Omental fat pad (tissue), 4 donors: ENCODE results near the gene SLIRP. TPM values are rescaled to one million over a fixed set of nuclear protein-coding genes. Genes with fewer than 3 reads are reported as not detected.
"Not testable (repeated sequence)": the region's sequence is repeated elsewhere in the genome, so short reads cannot be mapped to it uniquely, and the experiment has no call there.

Experiments used
- ATAC-seq: fragments of 150-250 bp; one replicate; pipeline ENCODE4 v1.9.1; 2016; ENCODE audit warnings: mild to moderate bottlenecking, moderate library complexity; ENCODE audit not compliant: low FRiP score
- DNase-seq: peaks from one replicate; pipeline ENCODE4 v3.0.0-alpha.2; 2019; ENCODE audit warnings: low spot score
- total RNA-seq, 4 donors: library from RNA; depleted of rRNA; stranded (reverse); fragments of >200 nt; gene quantifications; one replicate each; pipeline ENCODE4 v1.1.0, GENCODE V29; 2016
- TF ChIP-seq, protein P1 (sequence below), 3 donors: fragments of 450-650 bp; IDR thresholded peaks; one replicate each; pipeline ENCODE4 v1.5.1; 2016 to 2017; ENCODE audit warnings: antibody characterized with exemption in 3 of 3, mild to moderate bottlenecking in 3 of 3, moderate library complexity in 2 of 3

Gene SLIRP
- total RNA-seq, 4 donors from 2014 or later: 117 to 155 (median 140) TPM

DNA sequence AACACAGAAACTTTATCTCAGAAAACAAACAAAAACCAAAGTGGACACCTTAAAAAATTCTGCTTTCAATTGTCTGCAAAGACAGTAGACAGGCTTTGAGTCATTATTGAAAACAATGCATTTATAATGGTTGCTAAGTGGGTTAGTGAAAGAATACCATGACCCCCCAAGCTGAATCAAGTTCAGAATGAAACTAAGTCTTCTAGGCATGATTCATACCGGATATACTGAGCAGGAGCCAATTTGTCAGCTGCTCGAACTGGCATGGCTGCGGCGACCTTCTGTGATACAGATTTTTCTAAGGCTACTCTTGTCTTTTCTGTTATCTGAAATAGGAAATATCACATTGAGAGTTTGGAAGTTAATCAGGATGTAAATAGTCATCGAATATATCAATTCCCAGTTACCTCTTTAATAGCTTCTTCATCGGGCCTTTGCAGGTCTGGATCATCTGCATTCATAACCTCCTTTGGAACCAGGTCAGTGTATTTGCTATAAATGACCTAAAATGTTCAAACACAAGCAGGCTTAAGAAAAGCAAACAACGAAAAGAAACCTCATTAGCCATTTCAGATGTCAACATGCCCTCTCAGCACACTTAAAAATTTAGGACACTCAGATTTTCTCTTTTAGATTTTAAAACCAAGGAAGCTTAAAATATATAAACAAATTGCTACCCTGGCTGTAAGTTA is 30.8 kb downstream of the SLIRP start:
- no peak for DNase-seq
- no peak for ATAC-seq
- TF ChIP-seq, protein P1, sequence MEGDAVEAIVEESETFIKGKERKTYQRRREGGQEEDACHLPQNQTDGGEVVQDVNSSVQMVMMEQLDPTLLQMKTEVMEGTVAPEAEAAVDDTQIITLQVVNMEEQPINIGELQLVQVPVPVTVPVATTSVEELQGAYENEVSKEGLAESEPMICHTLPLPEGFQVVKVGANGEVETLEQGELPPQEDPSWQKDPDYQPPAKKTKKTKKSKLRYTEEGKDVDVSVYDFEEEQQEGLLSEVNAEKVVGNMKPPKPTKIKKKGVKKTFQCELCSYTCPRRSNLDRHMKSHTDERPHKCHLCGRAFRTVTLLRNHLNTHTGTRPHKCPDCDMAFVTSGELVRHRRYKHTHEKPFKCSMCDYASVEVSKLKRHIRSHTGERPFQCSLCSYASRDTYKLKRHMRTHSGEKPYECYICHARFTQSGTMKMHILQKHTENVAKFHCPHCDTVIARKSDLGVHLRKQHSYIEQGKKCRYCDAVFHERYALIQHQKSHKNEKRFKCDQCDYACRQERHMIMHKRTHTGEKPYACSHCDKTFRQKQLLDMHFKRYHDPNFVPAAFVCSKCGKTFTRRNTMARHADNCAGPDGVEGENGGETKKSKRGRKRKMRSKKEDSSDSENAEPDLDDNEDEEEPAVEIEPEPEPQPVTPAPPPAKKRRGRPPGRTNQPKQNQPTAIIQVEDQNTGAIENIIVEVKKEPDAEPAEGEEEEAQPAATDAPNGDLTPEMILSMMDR (IDR thresholded peaks at IDR 0.05): no peak

DNA sequence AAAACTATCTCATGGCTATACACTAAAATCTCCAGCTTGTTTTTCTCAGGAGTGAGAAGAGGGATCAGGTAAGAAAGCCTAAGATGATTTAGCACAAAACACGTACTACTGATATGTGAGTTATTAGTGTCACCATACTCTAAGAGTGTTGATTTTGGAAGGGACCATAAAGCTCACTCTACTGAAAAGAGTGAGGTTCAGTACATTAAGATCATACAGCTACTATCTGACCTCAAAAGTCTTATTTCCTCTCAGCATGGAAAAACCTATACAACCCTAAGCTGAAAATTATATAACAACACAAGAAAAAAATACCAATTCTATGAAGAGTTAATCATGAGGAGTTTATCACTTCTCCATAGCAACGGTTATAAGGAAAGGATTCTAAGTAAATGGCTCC is 33.5 kb downstream of the SLIRP start:
- no peak for DNase-seq
- TF ChIP-seq, protein P1 (IDR thresholded peaks at IDR 0.05): no peak

DNA sequence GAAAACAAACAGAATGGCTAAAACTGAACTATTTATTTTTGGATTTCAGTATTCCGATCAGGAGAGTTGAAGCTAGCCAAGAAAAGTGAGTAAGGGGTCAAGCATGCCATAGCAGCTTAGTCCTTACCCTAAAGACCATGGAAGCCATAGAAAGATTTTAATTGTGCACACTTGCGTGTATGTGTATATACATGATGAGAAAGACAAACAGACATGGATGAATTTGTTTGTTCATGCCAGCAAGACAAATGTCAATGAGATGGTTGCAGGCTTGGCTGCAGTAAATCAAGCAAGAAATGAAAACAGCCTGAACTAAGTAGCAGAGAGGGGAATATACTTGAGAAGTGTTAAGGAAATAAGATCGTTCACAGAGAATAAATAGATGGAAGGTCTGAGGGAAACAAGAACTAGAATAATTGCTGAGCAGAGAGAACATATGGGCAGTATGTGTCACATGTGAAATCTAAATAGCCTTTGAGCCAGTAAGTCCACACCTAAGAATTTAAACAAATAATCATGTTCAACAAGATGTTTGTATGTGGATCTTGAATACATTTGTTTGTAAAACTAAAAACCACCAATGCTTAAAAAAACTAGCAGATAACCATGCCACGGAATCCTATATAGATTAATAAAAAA is 38.3 kb downstream of the SLIRP start:
- ATAC-seq: no peak
- DNase-seq: no peak
- TF ChIP-seq, protein P1 (IDR thresholded peaks at IDR 0.05): no peak

More for the DNA sequence above, 33.5 kb downstream of the SLIRP start:
- no peak for ATAC-seq

DNA sequence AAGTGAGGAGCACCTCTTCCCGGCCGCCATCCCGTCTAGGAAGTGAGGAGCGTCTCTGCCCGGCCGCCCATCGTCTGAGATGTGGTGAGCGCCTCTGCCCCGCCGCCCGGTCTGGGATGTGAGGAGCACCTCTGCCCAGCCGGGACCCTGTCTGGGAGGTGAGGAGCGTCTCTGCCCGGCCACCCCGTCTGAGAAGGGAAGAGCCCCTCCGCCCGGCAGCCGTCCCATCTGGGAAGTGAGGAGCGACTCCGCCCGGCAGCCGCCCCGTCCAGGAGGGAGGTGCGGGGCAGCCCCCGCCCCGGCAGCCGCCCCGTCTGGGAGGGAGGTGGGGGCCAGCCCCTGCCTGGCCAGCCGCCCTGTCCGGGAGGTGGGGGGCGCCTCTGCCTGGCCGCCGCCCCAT is 39.5 kb downstream of the SLIRP start:
- not testable (repeated sequence) for DNase-seq, ATAC-seq

DNA sequence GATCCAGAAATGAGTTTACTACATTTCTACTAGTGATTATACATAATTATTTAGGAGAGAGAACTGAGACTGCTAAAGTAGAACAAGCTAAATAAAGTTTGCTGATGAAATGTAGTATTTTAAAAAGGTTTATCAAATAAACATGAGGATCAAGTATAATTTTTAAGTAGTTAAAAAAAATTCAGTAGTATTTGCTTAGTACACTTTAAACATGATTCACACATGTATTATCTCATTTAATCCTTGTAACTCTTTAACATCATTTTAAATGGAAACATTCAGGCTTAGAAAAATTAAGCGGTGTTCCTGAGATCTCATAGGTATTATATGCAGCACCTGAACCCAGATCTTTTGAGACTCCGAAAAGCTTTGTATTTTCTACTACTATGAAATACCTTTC is 44.4 kb downstream of the SLIRP start:
- TF ChIP-seq, protein P1 (IDR thresholded peaks at IDR 0.05): no peak
- ATAC-seq (no peak), DNase-seq (no peak)

DNA sequence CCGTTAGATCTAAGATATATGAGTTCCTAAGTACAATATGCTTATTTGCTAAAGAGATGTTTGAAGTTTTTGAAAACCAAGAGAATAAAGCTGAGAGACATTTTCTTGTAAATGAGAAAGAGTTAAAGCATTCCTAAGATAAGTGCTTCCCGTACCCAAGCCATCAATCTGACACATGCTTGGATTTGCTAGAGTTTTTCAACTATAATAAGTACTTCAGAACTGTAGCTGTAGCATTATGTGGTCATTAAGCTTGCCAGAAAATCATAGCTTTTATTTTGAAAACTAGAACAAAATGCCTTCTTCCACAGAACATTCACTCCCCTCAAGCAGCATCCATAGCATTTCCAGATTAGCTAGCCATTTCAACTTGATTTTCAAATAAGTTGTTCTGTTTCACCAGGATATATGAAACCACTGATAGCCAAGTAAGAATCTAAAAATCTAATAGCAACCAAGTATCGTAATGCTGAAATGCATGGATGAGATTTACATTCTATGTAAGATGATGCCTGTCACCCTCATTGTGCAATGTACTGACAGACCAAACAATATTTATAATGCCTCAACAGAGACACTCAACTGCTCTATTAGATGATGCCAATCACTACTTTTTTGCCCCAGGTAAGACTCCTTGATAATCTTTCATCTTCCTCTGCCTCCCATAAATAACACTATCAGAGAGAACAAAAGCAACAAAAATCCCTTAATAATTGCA is 45.1 kb downstream of the SLIRP start:
- TF ChIP-seq, protein P1 (IDR thresholded peaks at IDR 0.05): no peak
- DNase-seq: no peak
- ATAC-seq: peak; percentile 59

DNA sequence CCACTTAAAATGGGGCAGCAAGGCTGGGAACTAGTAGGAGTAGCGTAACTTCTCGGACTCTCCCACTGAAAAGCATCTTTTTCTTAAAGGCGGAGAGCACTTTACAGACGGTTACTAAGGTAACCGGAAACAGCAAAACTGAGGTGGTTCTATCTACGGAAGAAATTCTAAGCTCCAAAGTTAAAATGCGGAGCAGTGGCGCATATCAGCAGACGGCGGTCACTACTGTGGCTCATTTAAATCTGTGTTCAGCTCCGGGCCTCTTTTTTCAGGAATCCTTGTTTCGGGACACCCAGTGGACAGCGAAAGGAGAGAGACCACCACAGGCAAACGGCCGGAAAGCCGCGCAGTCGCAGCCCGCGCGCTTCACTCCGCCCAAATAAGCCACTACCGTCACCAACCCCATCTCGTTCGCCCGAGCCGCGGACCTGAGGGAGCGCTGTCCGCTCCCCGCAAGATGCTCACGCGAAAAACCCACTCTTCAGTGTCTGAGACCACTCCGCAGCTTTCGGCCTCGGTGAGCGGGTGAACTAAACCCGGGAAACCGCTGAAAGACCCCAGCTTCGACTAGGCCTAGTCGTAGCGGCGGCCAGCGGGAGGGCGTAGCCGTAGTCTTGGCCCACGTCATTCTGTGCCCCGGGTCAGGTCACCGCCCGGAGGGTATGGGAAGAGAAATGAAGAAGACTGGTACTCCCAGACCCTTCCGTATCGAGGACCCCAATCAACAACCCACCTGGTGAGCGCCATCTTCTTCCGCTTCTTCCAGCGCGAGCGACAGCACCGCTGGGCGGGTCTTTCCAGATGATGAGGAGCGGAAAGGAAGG is 52.7 kb downstream of the SLIRP start, which contains the start of gene SNW1:
TSS of gene SNW1 (minus strand) at position 776 of the 824 bp plus-strand sequence. CDS start at position 747, 29 bp downstream.
- ATAC-seq (peak; percentile 96), DNase-seq (peak; percentile 48)
- TF ChIP-seq, protein P1 (IDR thresholded peaks at IDR 0.05): no peak
